HG03064 (cell line): ENCODE measurements around the gene SUFU.

ENCODE experiments used
- ATAC-seq: cut with Tn5 transposase; IDR thresholded peaks from one replicate; pipeline ENCODE4 v1.9.1; 2021; ENCODE audit warnings: low read depth; ENCODE audit not compliant: unreplicated experiment

The SUFU gene

GRCh38 chr10:102647443-102648268 is 143.9 kb downstream of the SUFU start:
- no peak for ATAC-seq

- no peak for ATAC-seq
These were observed 144.6 kb downstream of the SUFU start for GRCh38 chr10:102648269-102648888.

- ATAC-seq, result no peak
These were observed 145.4 kb downstream of the SUFU start for GRCh38 chr10:102648889-102649796.

DNA sequence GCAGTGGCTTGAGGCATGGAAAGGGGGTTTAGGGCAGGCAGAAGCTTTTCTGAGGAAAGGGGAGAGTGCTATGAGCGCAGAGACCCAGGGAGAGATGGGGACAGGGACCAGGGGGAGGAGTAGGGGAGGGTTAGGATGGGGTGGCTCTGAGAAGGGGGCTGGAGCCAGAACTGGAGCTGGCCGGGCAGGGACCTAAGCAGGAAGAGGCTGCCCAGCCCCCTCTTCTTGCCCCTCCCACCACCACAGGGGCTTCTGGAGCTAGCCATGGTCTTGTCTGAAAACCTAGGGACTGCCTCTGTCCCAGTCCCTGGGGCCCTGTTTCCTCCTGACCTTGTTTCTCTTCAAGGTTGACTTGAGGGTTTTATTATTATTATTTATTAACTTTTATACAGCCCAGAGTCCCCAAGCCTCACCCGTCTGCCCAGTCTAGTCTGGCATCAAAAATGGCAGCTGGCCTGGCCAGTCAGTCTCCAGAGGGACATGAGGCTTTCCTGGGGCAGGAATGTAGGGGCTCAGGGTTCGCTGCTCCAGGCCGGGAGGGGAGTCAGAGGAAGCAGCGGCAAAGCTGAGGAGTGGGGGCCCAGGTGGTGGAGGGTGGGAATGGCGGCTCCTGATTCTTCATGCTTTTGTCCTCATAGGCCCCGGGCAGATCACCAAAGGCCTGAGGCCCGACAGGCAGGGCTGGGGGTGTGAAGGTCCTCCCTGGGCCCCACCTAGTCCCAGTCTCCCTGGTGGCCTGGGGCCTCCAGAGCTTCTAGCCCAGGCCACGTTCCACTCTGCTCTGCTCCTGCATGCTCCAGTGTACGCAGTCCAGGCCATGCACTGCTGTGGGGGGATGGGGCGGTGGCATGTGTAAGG is 146.3 kb downstream of the SUFU start:
- ATAC-seq, result no peak

GRCh38 chr10:102650655-102651454 is 147.1 kb downstream of the SUFU start:
- no peak for ATAC-seq

- ATAC-seq, result no peak
These were observed 147.8 kb downstream of the SUFU start for GRCh38 chr10:102651455-102652169.

GRCh38 chr10:102652170-102652916 is 148.6 kb downstream of the SUFU start:
- no peak for ATAC-seq

DNA sequence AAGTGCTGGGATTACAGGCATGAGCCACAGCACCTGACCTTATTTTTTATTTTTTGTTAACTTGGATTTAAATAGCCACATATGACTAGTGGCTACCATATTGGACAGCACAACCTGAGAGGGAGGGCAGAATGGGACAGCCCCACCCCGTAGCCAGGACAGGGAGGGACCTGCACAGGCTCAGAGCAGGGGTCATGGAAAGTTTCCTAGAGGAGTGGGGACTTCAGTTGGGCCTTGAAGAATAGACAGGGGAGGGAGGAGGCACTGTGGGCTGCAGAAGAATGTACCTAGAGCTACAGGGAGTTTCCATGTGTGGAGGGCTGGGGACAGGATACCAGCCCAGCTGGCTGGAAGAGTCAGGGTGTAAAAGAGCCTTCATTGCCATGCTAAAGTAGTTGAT is 149.3 kb downstream of the SUFU start:
- no peak for ATAC-seq

DNA sequence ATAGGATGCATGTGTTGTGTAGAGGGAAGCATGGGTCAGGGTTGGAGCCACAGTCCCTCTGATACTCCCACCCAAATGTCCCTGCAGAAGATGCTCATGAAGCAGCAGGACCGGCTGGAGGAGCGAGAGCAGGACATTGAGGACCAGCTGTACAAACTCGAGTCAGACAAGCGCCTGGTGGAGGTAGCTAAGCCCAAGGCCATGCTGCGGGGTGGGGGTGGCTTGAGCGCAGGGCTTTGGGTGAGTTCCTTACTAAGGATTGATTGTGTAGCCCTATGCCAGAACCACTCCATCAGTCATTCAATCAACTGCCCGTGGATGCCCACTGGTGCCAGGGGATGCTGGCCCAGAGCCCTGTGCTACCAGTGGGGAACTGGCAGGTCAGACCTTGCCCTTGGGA is 150.8 kb downstream of the SUFU start:
- no peak for ATAC-seq

DNA sequence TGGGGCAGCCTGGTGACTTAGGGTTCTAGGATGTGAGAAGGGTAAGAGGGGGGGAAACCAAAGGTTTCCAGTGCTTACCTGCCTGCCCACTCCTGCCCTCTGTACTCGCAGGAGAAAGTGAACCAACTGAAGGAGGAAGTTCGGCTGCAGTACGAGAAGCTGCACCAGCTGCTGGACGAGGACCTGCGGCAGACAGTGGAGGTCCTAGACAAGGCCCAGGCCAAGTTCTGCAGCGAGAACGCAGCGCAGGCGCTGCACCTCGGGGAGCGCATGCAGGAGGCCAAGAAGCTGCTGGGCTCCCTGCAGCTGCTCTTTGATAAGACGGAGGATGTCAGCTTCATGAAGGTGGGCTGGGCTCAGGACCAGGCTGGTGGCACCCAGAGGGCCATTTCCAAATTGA is 151.2 kb downstream of the SUFU start:
- no peak for ATAC-seq

DNA sequence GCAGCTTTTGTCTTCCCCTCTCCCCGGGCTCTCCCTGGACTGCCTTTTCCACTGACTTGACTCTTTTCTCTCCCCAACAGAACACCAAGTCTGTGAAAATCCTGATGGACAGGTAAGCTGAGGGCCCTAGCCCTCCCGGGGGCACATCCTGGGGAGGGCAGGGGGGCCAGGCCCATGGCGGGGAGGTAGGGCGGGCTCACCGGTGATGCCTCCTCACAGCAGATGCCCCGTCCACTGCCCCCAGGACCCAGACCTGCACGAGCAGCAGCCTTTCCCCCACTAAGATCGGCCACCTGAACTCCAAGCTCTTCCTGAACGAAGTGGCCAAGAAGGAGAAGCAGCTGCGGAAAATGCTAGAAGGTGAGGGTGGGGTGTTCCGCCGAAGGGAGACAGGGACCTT is 152.3 kb downstream of the SUFU start:
- ATAC-seq, result no peak

DNA sequence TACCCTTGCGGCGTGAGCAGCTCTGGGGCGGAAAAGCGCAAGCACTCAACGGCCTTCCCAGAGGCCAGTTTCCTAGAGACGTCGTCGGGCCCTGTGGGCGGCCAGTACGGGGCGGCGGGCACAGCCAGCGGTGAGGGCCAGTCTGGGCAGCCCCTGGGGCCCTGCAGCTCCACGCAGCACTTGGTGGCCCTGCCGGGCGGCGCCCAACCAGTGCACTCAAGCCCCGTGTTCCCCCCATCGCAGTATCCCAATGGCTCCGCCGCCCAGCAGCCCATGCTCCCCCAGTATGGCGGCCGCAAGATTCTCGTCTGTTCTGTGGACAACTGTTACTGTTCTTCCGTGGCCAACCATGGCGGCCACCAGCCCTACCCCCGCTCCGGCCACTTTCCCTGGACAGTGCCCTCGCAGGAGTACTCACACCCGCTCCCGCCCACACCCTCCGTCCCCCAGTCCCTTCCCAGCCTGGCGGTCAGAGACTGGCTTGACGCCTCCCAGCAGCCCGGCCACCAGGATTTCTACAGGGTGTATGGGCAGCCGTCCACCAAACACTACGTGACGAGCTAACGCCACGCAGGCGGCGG is 153.1 kb downstream of the SUFU start:
- ATAC-seq, result no peak

DNA sequence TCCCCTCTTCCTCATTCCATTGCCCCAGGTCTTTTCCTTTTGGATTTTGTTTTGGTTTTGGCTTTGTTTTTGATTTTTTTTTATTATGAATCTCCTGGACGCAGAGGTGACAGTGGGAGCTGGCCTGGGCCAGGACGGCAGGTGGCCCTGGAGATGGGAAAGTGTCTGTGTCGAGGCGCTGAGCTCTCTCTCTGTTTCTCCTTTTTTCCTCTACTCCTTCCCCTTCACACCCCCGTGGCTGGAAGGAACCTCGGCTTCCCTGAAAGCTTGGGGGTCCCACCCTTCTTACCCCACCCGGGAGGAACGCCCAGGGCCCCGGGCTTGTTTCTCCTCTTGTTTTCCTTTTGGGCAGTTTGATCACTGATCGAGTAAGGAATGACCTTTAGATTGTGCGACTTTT is 153.7 kb downstream of the SUFU start:
- ATAC-seq, result no peak

GRCh38 chr10:102657984-102658724 is 154.4 kb downstream of the SUFU start:
- ATAC-seq, result no peak

DNA sequence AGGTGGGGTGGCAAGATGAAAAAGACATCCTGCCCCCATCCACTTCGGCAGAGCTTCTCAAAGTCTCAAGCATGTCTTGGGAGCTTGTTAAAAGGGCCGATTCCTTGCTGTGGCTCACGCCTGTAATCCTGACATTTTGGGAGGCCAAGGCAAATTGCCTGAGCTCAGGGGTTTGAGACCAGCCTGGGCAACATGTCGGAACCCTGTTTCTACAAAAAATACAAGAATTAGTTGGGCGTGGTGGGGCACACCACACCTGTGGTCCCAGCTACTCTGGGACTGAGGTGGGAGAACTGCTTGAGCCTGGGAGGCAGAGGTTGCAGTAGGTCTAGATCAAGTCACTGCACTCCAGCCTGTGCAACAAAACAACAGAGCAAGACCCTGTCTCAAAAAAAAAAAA is 155.0 kb downstream of the SUFU start:
- ATAC-seq, result no peak

- ATAC-seq, result peak; percentile 74
These were observed 157.3 kb downstream of the SUFU start for GRCh38 chr10:102660888-102661657.
